ENCODE results near the gene IL9R. TPM values are rescaled to one million over a fixed set of nuclear protein-coding genes. Genes with fewer than 3 reads are reported as not detected.

Gene IL9R
- total RNA-seq, 1 experiment from 2014 or later, result 1.4 TPM

- Histone ChIP-seq H3K9ac (ENCODE audit: low read length) (no peak overlapping the region), H3K36me3 (ENCODE audit: control insufficient read depth in 1 of 2, insufficient read depth in 2 of 2, low read length in 2 of 2) (no peaks in the 10 kb centered on the region), H3K27ac (ENCODE audit: low read depth, low read length) (no peak overlapping the region), H3K4me1 (ENCODE audit: control insufficient read depth in 1 of 2, insufficient read depth in 2 of 2, low read length in 2 of 2) (no peaks in the 10 kb centered on the region), H4K20me1 (ENCODE audit: insufficient read depth) (no peaks in the 10 kb centered on the region), H3K79me2 (ENCODE audit: insufficient read depth, low read length) (no peaks in the 10 kb centered on the region), H3K4me3 (replicated peaks in 1 of 2; ENCODE audit: low read depth in 1 of 2, low read length in 2 of 2) (no peak overlapping the region), H3K4me2 (ENCODE audit: low read length) (no peak overlapping the region), H3K9me2 (ENCODE audit: insufficient read depth) (no peaks in the 10 kb centered on the region), H3K27me3 (ENCODE audit: insufficient read depth, low read length) (no peaks in the 10 kb centered on the region), H2AFZ (ENCODE audit: low read depth, low read length, poor library complexity, severe bottlenecking) (no peak overlapping the region), H3K9me3 (ENCODE audit: control insufficient read depth in 1 of 2, insufficient read depth in 1 of 2, low read depth in 1 of 2, low read length in 2 of 2) (no peaks in the 10 kb centered on the region)
- TF ChIP-seq MAX (IDR thresholded peaks at IDR 0.05) (no peak), CBX3 (IDR thresholded peaks at IDR 0.05; ENCODE audit: low read depth) (no peak), ZBTB33 (IDR thresholded peaks at IDR 0.05; ENCODE audit: extremely low read depth, insufficient replicate concordance, low read length) (no peak), ELF1 (IDR thresholded peaks at IDR 0.05; ENCODE audit: borderline replicate concordance, low read depth) (no peak), EZH2 (IDR thresholded peaks at IDR 0.05) (no peak), ZFX (IDR thresholded peaks at IDR 0.05) (no peak), JUND (IDR thresholded peaks at IDR 0.05) (no peak), POLR2A (IDR thresholded peaks at IDR 0.05; ENCODE audit: borderline replicate concordance, extremely low read depth, insufficient read depth, insufficient read length) (no peak), SIN3A (IDR thresholded peaks at IDR 0.05; ENCODE audit: low read depth) (no peak), EZH2phosphoT487 (IDR thresholded peaks at IDR 0.05; ENCODE audit: borderline replicate concordance) (no peak), RAD21 (IDR thresholded peaks at IDR 0.05; ENCODE audit: low read depth) (no peak), YY1 (IDR thresholded peaks at IDR 0.05; ENCODE audit: extremely low read depth, insufficient replicate concordance, low read depth, low read length) (no peak), SP1 (IDR thresholded peaks at IDR 0.05; ENCODE audit: low read depth) (no peak), FOSL1 (IDR thresholded peaks at IDR 0.05; ENCODE audit: low read depth) (no peak), REST (IDR thresholded peaks at IDR 0.05; ENCODE audit: low read depth) (no peak), ATF3 (IDR thresholded peaks at IDR 0.05) (no peak), SRF (IDR thresholded peaks at IDR 0.05; ENCODE audit: low read depth) (no peak)
- no TSS peak for BruUV-seq (replicated peaks)
- ChIA-PET RAD21 (ENCODE audit: low non-redundant PET in 1 of 2, low total read pairs in 2 of 2, uncharacterized antibody in 2 of 2, unreplicated experiment in 2 of 2) (no interaction called here), CTCF (no interaction called here), POLR2A (no interaction called here)
- intact Hi-C loops (cut with micrococcal nuclease), result no loop called here
- DNase-seq (ENCODE audit: low read depth, low spot score) (no peak), ATAC-seq (no peak)
These were observed 620 bp downstream of the IL9R start for GRCh38 chrX:155998116-155998515.

All from HCT116 (cell line).